Colonic mucosa (tissue), 4 donors: ENCODE measurements around the gene VAMP2. TPM values are rescaled to one million over a fixed set of nuclear protein-coding genes. Genes with fewer than 3 reads are reported as not detected.
A peak's percentile ranks its signal among the peaks of the same experiment; 100 is the strongest.

ENCODE experiments used
- DNase-seq: peaks from one replicate; pipeline ENCODE4 v3.0.0-alpha.2; 2020
- H3K27ac ChIP-seq: fragments of 200-600 bp; one replicate; pipeline ENCODE4 v1.8.0; 2021
- H3K27me3 ChIP-seq: fragments of 200-600 bp; one replicate; pipeline ENCODE4 v1.8.0; 2021
- H3K36me3 ChIP-seq: fragments of 200-600 bp; one replicate; pipeline ENCODE4 v1.8.0; 2021
- H3K4me1 ChIP-seq: fragments of 200-600 bp; one replicate; pipeline ENCODE4 v1.8.0; 2021; ENCODE audit warnings: mild to moderate bottlenecking
- H3K4me3 ChIP-seq: fragments of 200-600 bp; one replicate; pipeline ENCODE4 v1.8.0; 2021
- H3K9ac ChIP-seq, 2 donors: one replicate each; pipeline ENCODE4 v1.7.0; 2013; ENCODE audit warnings: control low read depth in 2 of 2, low read depth in 2 of 2, low read length in 2 of 2
- H3K9me3 ChIP-seq: fragments of 200-600 bp; one replicate; pipeline ENCODE4 v1.8.0; 2021
- intact Hi-C: fragments of 100-400 bp; cut with DNase I; formaldehyde crosslinking; loops from one replicate; pipeline ENCODE4 v1.14.1; 2022
- total RNA-seq, 2 donors: library from RNA; stranded (reverse); fragmentation: NEBNext Ultra II Directional in 1 of 2; extraction: Animal tissue kit (Norgen Biotek cat#: 25700) in 1 of 2; gene quantifications; one replicate each; pipeline ENCODE4 v1.2.1, GENCODE V29; 2021
- TF ChIP-seq, protein P1 (sequence below): fragments of 200-600 bp; IDR thresholded peaks from one replicate; pipeline ENCODE4 v1.8.0; 2022; ENCODE audit warnings: antibody characterized with exemption, mild to moderate bottlenecking
- donor health status: healthy.
- donor health status: DM: no; HTN: no; CAD: no.
- donor health status: DM: no; HTN: no; CAD: no.

The VAMP2 gene
- total RNA-seq, 2 donors from 2014 or later: 34.0 to 38.8 TPM

- Histone ChIP-seq H3K9me3 (no peaks in the 10 kb centered on the region), H3K27ac (peak overlapping the region; percentile 78), H3K4me3 (peak overlapping the region; percentile 20), H3K4me1 (no peaks in the 10 kb centered on the region), H3K9ac (peak overlapping the region; percentile 58 to 84), H3K36me3 (peaks cover 4% of the 10 kb centered on the region), H3K27me3 (no peaks in the 10 kb centered on the region)
- TF ChIP-seq, protein P1, sequence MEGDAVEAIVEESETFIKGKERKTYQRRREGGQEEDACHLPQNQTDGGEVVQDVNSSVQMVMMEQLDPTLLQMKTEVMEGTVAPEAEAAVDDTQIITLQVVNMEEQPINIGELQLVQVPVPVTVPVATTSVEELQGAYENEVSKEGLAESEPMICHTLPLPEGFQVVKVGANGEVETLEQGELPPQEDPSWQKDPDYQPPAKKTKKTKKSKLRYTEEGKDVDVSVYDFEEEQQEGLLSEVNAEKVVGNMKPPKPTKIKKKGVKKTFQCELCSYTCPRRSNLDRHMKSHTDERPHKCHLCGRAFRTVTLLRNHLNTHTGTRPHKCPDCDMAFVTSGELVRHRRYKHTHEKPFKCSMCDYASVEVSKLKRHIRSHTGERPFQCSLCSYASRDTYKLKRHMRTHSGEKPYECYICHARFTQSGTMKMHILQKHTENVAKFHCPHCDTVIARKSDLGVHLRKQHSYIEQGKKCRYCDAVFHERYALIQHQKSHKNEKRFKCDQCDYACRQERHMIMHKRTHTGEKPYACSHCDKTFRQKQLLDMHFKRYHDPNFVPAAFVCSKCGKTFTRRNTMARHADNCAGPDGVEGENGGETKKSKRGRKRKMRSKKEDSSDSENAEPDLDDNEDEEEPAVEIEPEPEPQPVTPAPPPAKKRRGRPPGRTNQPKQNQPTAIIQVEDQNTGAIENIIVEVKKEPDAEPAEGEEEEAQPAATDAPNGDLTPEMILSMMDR: no peak
- intact Hi-C loops: no loop called here
- peak; percentile 41 for DNase-seq
Measured at GRCh38 chr17:8137645-8138373, 24.9 kb downstream of the VAMP2 start.

DNA sequence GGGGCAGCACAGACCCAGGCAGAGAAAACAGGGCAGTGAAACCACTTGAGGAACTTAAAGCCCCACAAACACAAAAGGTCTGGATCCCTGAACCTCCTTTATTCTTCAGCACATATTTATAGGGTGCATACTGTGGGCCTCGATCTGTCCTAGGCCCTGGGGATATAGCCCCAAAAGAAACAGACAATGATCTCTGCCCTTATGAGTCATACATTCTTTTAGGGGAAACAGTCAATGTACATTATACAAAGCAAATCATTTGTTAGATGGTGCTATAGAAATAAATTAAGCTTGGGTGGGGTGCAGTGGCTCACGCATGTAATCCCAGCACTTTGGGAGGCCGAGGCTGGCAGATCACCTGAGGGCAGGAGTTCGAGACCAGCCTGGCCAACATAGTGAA lies 28.8 kb downstream of the VAMP2 start:
- no peak overlapping the region for H3K9ac ChIP-seq
- intact Hi-C loops: no loop called here
- H3K27ac ChIP-seq: no peak overlapping the region
- no peak overlapping the region for H3K4me3 ChIP-seq
- DNase-seq: no peak
- peaks cover 6% of the 10 kb centered on the region for H3K27me3 ChIP-seq
- no peaks in the 10 kb centered on the region for H3K4me1 ChIP-seq
- no peaks in the 10 kb centered on the region for H3K36me3 ChIP-seq
- TF ChIP-seq, protein P1: no peak
- no peaks in the 10 kb centered on the region for H3K9me3 ChIP-seq

- Histone ChIP-seq H3K4me1 (no peaks in the 10 kb centered on the region), H3K27me3 (peaks cover 6% of the 10 kb centered on the region), H3K9ac (no peak overlapping the region), H3K36me3 (no peaks in the 10 kb centered on the region), H3K27ac (no peak overlapping the region), H3K4me3 (no peak overlapping the region), H3K9me3 (no peaks in the 10 kb centered on the region)
- no peak for DNase-seq
- TF ChIP-seq, protein P1: no peak
- intact Hi-C loops: no loop called here
Measured at GRCh38 chr17:8133399-8133798, 29.3 kb downstream of the VAMP2 start.

DNA sequence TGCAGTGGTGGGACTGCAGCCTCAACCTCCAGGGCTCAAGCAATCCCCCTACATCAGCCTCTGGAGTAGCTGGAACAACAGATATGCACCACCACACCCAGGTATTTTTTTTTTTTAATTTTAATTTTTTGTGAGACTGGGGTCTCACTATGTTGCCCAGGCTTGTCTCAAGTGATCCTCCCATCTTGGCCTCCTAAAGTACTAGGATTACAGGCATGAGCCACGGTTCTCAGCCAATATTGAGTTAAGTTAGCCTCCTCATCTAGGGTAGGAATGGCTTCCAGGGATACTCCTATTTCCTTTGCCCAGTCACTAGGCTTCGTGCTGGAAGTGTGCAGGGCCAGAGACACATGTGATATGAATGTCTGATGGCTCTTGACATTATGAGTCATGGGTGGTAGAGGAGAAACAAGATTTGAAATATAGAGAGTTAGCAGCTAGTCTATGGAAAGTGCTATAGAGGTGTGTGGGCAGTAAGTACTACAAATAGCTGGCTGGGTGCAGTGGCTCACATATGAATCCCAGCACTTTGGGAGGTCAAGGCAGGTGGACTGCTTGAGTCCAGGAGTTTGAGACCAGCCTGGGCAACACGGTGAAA lies 30.8 kb downstream of the VAMP2 start:
- no peak for DNase-seq
- H3K4me3 ChIP-seq: no peak overlapping the region

GRCh38 chr17:8128125-8128784 lies 34.5 kb downstream of the VAMP2 start:
- intact Hi-C loops: no loop called here
- TF ChIP-seq, protein P1: no peak
- peaks cover 28% of the 10 kb centered on the region for H3K27me3 ChIP-seq
- H3K9me3 ChIP-seq: no peaks in the 10 kb centered on the region
- no peak overlapping the region for H3K4me3 ChIP-seq
- no peaks in the 10 kb centered on the region for H3K36me3 ChIP-seq
- H3K9ac ChIP-seq: no peak overlapping the region
- H3K4me1 ChIP-seq: peaks cover 22% of the 10 kb centered on the region
- no peak overlapping the region for H3K27ac ChIP-seq
- DNase-seq: no peak

More for the DNA sequence above, 30.8 kb downstream of the VAMP2 start:
- H3K27ac ChIP-seq: no peak overlapping the region
- no peaks in the 10 kb centered on the region for H3K36me3 ChIP-seq
- no peaks in the 10 kb centered on the region for H3K4me1 ChIP-seq
- no peaks in the 10 kb centered on the region for H3K9me3 ChIP-seq
- intact Hi-C loops: no loop called here
- H3K27me3 ChIP-seq: peaks cover 6% of the 10 kb centered on the region
- no peak overlapping the region for H3K9ac ChIP-seq
- TF ChIP-seq, protein P1: no peak
